GM18499 (cell line): ENCODE results near the gene ZNF516.

Experiments used
- ATAC-seq: cut with Tn5 transposase; IDR thresholded peaks from one replicate; pipeline ENCODE4 v1.9.1; 2021; ENCODE audit warnings: moderate number of reproducible peaks; ENCODE audit not compliant: insufficient read depth, unreplicated experiment

Gene ZNF516

GRCh38 chr18:76507830-76508385 is 12.9 kb upstream of the ZNF516 start:
- no peak for ATAC-seq

DNA sequence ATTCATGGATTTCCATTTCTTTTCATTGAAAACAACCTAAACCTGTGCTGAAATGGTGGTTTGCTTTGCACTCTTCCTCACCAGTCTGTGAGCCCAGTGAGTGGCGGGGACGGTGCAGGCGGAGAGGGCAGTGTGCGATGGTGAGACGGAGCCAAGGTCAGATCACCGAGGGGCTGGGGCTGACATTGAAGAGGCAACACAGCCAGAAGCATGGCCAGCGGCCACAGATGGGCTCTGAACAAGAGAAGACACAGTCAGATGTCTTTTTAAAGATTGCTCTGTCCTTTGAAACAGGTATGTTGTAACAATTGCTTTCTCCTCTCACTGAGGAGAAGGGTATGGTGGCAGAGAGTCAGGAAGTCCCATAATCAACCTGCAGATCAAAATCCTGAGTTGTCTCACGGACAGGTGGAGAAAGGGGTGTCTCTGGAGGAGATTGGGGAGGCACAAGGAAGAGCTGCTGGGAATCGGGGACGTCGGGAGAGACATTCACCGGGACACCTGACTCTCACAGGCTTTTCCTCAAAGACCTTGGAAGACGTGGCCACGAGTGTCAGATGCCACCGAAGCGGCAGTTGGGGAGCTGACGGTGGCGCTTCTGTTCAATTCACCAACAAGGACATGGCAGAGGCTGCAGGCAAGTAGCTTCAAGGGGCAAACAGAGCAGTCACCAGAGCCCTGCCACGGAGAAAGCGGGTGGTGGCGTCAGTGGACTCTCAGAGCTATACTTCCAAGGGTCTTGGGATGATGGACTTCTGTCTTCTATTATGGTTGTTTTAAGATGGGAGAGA is 12.1 kb upstream of the ZNF516 start:
- no peak for ATAC-seq

DNA sequence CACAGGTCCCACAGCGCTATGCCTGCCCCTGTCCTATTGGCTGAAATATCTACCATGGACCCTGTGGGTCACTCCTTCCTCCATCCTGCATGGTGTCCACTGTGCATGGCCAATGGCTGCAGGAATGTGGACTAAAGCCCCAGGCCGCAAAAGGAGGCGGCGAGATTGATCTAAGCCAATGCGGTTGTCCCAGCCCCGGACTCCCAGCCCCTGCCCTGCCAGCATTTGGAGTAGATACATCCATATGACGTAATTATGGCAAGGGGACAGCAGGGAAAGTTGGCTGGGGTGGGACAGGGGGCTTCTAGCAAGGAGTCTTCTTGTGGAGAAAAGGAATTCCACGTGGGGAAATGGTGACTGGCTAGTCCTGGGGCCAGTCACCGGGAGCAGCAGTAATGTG is 11.4 kb upstream of the ZNF516 start:
- ATAC-seq: no peak

DNA sequence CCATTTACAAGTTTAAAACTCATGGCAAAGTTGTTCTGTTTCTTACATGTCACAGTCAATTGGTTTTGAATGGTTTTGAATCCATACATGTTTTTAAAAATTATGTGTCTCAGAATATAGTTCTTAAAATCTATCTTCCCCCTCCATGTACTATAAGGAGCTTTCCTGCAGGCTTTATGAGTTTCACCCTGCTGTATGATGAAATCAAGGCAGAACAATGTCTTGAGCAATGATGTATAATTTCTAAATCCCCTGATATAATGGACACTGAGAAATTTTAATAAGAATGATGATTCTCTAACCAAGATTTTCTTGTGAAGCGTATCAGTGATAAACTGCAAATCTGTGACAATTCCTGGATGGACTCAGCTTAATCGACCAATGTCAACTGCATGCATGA is 10.6 kb upstream of the ZNF516 start:
- ATAC-seq: no peak

- ATAC-seq: no peak
These were observed 9.7 kb upstream of the ZNF516 start for GRCh38 chr18:76504749-76505148.

- ATAC-seq: no peak
These were observed 8.8 kb upstream of the ZNF516 start for GRCh38 chr18:76503649-76504386.

- ATAC-seq: no peak
These were observed 7.5 kb upstream of the ZNF516 start for GRCh38 chr18:76502551-76502950.

GRCh38 chr18:76499637-76500340 is 4.7 kb upstream of the ZNF516 start:
- ATAC-seq: peak; percentile 98

- no peak for ATAC-seq
These were observed 4.0 kb upstream of the ZNF516 start for GRCh38 chr18:76499021-76499420.

DNA sequence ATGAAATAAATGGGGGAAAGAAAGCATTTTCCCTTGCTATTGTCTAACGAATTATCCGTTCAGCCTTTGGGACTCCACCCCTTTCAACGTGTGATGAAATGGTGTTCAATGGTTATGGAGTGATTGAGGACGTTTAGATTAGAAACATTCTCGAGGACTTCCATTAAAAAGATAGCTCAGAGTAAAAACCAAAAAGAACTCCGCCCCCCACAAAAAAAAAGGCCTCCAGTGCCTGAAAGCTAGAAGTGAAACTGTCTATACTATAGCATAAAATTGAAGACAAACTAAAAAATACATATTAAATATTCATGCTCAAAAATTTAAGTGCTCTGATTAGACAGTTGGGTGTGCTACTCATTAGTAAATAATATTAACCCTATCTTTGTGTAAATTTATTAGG is 3.0 kb upstream of the ZNF516 start:
- no peak for ATAC-seq

- no peak for ATAC-seq
These were observed 2.0 kb upstream of the ZNF516 start for GRCh38 chr18:76497021-76497420.

DNA sequence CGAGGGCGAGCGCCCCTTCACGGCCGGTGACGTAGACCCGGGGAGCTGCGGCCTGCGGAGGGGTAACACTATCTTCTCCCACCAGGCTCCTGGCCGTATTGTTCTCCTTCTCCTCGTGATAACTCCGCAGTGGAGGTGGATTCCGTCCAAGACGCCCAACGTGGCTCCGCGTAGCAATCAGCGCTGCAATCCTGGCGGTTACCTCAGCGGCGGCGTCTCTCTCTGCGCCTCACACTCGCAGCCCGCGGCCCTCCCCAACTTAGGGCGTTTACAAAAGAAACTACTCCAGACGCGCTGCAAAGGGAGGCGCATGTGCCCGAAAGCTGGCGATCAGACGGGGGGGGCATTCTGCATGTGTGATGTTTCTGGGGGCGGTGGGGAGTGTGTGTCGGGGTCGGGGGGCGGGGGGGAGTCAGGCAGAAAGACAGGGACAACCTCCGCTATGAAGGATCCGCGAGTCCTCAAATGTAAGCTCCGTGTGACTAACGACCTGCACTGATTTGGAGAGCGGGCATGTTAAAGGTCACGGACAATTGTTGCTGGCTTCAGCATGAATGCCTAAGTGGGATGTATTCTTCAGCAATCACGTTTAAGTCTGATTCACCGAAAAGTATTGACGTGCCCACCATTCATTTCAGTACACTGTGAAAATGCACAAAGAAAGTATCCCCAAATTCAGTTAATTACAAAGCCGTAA is 1.3 kb upstream of the ZNF516 start:
- no peak for ATAC-seq

- no peak for ATAC-seq
These were observed 572 bp upstream of the ZNF516 start for GRCh38 chr18:76495435-76496193.

GRCh38 chr18:76494231-76495005 is 624 bp downstream of the ZNF516 start:
- no peak for ATAC-seq

- no peak for ATAC-seq
These were observed 1.6 kb downstream of the ZNF516 start for GRCh38 chr18:76493213-76494161.

- peak; percentile 79 for ATAC-seq
These were observed 2.3 kb downstream of the ZNF516 start for GRCh38 chr18:76492669-76493212.
